ENCODE measurements around the gene FBP2.

FBP2 gene

GRCh38 chr9:94612071-94612470, 18.4 kb upstream of the FBP2 start:
- Mint-ChIP-seq H3K9me3 (no peaks in the 10 kb centered on the region), H3K4me1 (peaks cover 19% of the 10 kb centered on the region), H3K36me3 (ENCODE audit: low read depth) (no peaks in the 10 kb centered on the region), H3K27me3 (ENCODE audit: low read depth) (peaks cover 28% of the 10 kb centered on the region), H3K27ac (no peak overlapping the region), H3K4me3 (no peak overlapping the region)
- no peak for TF ChIP-seq CTCF (IDR thresholded peaks at IDR 0.05; ENCODE audit: unreplicated experiment in 3 of 3)

- Mint-ChIP-seq H3K36me3 (ENCODE audit: low read depth) (no peaks in the 10 kb centered on the region), H3K4me1 (peaks cover 22% of the 10 kb centered on the region), H3K27ac (no peak overlapping the region), H3K27me3 (ENCODE audit: low read depth) (peaks cover 31% of the 10 kb centered on the region), H3K4me3 (no peak overlapping the region), H3K9me3 (no peaks in the 10 kb centered on the region)
- TF ChIP-seq CTCF (IDR thresholded peaks at IDR 0.05; ENCODE audit: unreplicated experiment in 3 of 3) = no peak
These were observed 18.0 kb upstream of the FBP2 start for GRCh38 chr9:94611638-94612068.

GRCh38 chr9:94610181-94610606, 16.6 kb upstream of the FBP2 start:
- no peak overlapping the region for H3K4me3 Mint-ChIP-seq
- no peaks in the 10 kb centered on the region for H3K36me3 Mint-ChIP-seq (ENCODE audit: low read depth)
- H3K9me3 Mint-ChIP-seq = no peaks in the 10 kb centered on the region
- H3K27ac Mint-ChIP-seq = peak overlapping the region; percentile 3 to 16 (median 14)
- H3K27me3 Mint-ChIP-seq (ENCODE audit: low read depth) = peaks cover 42% of the 10 kb centered on the region
- TF ChIP-seq CTCF (IDR thresholded peaks at IDR 0.05; ENCODE audit: unreplicated experiment in 3 of 3) = no peak
- H3K4me1 Mint-ChIP-seq = peaks cover 22% of the 10 kb centered on the region

- no peak for TF ChIP-seq CTCF (IDR thresholded peaks at IDR 0.05; ENCODE audit: unreplicated experiment in 3 of 3)
These were observed 13.7 kb upstream of the FBP2 start for GRCh38 chr9:94607423-94607691.

GRCh38 chr9:94606646-94607422, 13.2 kb upstream of the FBP2 start:
- no peak for TF ChIP-seq CTCF (IDR thresholded peaks at IDR 0.05; ENCODE audit: unreplicated experiment in 3 of 3)
- peaks cover 37% of the 10 kb centered on the region for H3K4me1 Mint-ChIP-seq
- no peak overlapping the region for H3K4me3 Mint-ChIP-seq
- H3K27ac Mint-ChIP-seq = no peak overlapping the region
- peaks cover 46% of the 10 kb centered on the region for H3K27me3 Mint-ChIP-seq (ENCODE audit: low read depth)
- H3K36me3 Mint-ChIP-seq (ENCODE audit: low read depth) = no peaks in the 10 kb centered on the region
- no peaks in the 10 kb centered on the region for H3K9me3 Mint-ChIP-seq

More at GRCh38 chr9:94607423-94607691, 13.7 kb upstream of the FBP2 start:
- peaks cover 46% of the 10 kb centered on the region for H3K27me3 Mint-ChIP-seq (ENCODE audit: low read depth)
- no peak overlapping the region for H3K4me3 Mint-ChIP-seq
- H3K4me1 Mint-ChIP-seq = peaks cover 37% of the 10 kb centered on the region
- H3K27ac Mint-ChIP-seq = peak overlapping the region in 1 of 3 experiments; percentile 37
- no peaks in the 10 kb centered on the region for H3K36me3 Mint-ChIP-seq (ENCODE audit: low read depth)
- H3K9me3 Mint-ChIP-seq = no peaks in the 10 kb centered on the region
